CD4-positive, alpha-beta T cell treated with Interferon gamma for 1 hour (primary cell): ENCODE data around the gene SPACA7.

ENCODE experiments used
- DNase-seq: peaks from one replicate; pipeline ENCODE4 v3.0.0-alpha.2; 2020

SPACA7 gene

DNA sequence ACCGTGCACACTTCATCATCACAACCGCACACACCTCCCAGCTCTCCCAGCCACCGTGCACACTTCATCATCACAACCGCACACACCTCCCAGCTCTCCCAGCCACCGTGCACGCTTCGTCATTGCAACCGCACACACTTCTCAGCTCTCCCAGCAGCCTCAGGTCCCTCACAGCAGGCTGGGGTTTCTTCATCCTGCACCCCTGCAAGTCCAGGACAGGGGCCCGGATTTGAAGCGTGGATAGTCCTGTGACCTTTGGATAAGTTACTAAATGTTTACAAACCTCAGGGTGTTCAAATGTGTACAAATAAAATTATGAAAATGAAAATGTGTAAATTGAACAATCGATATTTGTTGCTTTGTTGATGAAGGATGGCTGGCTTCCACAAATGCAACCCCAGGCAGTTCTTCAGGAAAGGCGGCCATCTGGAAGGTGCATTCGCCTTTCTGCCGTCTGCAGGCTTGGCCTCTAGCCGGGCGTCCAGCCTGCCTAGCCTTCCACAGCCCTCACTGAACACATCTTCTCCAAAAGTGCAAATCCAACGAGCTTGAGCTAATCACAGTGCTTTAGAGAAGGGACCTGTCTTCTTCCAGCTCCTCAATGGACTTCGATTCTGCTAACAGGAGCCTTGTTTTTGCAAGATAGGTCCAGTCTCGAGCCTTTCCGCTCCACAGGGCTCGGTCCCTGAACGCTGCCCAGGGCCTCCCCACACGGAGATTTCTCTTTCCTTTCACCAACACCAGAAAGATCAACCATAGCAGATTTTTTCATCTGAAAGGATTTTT lies 74.2 kb downstream of the SPACA7 start:
- DNase-seq: no peak

DNA sequence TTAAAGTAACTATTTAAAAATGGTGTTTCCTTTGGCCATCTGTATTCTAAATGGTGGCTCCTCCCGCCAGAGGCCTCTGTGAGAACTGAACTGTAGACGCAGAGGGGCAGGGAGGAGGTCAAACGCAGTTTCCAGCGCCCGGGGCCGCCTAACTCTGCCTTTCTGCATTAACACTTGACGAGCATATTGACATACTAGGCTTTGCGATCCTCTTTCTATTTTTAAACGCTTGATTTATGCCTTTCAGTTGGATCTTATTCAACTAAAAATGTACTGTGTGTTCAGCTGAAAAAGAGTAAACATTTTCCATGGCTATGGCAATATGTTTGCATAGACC lies 74.7 kb downstream of the SPACA7 start:
- DNase-seq: no peak

DNA sequence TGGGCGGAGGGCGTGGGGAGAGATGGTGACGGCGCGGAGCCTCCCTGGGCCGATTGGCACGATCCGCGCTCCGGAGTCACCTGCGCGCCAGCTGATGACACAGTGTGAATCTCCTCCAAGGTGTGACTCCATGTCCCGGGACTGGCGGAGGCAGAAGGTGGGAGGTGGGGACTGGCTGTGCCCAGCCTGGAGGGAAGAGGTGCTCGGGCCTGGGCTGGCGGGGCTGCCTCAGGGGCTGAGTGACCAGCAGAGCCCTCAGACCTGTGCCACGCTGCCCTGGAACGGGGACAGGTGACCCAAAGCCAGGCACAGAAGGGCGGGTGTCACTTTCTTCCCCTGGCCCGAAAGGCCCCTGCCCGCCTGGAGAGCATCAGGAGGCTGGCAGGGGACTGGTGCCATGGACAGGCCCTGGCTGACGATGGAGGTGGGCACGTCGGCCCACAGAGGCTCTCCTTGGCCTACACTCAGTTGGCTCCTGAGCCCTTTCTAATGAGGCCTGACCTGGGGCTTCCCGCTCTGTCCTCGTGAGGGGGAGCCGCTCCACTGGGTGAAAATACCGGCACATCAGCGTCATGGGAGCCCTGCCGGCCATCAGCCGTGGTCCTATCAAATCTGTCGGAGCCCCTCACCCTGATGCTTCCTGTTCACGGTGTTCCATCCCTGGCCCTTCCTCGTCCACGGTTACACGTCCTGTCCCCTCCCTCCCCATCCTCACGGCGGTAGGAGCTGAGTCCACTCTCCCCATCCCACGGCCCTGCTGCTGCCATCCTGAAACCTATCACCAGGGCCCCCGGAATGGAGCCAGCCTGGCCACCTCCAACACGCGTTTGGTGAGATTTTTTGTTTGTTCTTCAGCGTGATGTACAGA lies 75.6 kb downstream of the SPACA7 start:
- DNase-seq: no peak

- DNase-seq: no peak
These were observed 76.4 kb downstream of the SPACA7 start for GRCh38 chr13:112452380-112453206.

DNA sequence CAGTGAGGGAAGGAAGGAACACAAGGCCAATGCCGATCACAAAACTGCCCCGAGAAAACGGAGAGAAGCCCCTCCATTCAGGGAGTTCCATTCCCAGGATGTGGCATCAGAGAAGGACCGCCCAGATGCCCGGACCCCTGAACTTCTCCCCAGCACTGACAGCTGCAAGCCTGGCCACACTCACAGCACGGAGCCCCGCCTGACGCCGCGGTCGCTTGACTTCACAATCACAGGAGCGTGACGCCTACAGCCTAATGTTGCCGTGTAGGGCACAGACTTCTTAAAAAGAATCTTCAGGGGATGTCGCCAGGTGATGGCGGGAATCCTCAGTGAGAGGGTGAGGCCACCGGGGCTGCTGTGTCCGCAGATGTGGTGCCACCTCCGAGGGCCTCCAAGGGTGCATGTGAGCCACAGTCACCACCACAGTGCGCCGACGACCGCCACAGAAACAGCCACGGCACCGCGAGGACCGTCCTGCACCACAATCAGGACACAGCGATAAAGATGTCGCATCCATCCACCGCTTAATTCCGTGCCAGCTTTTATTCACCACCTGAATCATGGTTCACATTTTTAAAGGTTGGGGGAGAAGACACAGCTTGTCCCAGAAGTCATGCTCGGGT lies 77.2 kb downstream of the SPACA7 start:
- DNase-seq: no peak

DNA sequence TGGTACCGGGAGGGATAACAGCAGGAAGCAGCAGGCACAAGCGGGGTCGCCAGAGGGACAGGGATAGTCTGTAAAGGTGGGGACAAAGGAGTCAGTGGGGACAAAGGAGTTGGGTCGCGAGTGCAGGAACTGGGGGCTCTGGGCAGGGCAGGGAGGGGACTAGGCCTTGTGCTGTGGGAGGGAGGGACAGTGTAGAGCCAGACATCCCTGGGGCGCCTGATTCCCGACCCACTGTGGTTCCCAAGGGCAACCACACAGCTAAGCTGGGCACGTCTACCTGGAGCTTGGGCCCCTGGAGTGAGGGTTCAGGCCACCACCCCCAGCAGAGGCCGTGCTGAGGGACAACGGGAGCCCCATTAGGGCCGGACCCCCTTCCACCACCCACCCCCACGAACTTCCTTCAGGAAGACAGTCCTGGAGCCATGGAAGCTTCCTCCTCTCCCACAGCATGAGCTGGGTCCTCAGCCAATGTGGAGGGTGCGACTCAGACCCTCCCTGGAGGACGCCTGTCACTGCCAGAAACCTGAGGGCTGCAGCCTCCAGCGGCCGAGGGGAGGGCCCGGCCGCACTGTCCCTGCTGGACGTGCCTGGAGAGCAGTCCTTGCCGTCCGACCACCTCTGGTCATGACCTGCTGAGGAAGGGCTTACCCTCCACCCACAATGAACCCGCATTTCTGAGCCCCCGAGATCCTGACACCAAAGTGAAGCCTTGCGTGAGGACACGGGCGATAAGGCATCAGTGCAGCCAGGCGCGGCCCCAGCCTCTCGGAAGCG lies 77.9 kb downstream of the SPACA7 start:
- no peak for DNase-seq

DNA sequence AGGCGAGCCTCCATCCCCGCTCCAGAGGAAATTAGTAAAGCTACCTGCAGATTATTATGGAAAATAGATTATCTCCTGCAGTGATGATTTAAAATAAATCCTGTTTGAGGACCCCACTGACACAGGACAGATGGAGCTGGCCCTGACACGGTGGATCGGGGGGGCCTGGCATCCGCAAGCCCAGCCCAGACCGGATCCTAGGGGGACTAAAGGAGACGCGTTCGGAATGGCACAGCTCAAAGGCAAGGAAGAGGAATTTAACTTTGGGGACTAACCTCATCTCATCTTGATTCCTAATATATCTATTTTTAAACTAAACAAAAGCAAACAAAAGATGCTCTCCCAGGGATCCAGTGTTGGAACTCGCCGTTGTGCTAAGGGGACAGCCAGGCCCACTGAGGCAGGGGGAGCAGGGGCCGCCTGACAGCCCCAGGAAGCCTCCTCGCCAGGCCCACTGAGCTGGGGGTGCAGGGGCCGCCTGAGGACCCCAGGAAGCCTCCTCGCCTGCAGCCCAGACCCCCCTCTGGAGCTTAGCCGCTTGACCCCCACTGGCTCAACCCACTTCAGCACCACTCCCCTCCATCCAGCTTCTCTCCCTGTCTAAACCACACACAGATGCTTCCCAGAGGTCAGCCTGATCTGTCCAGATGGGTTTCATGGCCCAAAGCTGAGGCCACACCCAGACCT lies 78.6 kb downstream of the SPACA7 start:
- no peak for DNase-seq

- DNase-seq: no peak
These were observed 79.4 kb downstream of the SPACA7 start for GRCh38 chr13:112455476-112456059.

DNA sequence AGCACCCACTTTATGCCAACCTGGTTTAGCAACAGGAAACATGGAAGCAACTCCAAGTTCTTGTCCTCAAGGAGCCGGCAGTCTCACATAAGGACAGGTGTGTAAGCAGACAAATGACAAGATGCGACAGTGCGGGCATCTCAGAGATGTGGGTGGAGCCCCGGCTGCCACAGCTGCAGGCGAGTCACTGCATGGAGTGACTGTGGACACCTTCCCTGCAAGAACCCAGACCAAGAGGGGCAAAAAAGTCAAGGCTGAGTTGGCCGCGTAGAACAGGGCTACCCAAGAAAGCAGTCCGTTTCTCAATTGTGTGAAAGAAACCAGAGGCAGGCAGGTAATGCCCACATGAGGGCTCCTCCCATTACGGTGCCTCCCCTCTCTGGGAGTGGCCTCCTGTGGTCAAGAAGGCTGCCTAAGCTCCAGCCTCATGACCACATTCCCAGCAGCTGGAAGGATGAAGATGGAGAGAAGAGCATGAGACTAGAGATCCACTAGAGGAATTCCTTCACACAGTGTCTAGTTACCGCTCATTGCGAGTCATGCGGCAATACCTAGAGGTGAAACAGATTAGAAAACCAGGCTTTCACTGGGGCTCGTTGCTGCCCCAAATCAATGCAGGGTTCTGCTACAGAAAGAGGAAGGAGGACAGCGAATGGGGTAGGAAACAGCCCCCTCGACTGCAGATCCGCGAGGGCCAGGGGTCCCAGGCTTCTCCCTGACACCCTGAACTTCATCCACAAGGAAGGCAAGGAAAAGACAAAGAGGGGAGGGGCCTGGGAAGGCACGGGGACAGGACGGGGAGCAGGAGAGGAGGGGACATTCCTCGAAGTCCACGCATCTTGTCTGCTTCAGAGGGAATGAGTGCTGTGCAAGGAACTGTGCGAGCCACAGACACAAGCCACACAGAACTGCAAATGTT lies 80.2 kb downstream of the SPACA7 start:
- DNase-seq: no peak

GRCh38 chr13:112457081-112457480 lies 80.9 kb downstream of the SPACA7 start:
- DNase-seq: no peak

GRCh38 chr13:112457485-112457884 lies 81.3 kb downstream of the SPACA7 start:
- DNase-seq: no peak

- DNase-seq: no peak
These were observed 86.3 kb downstream of the SPACA7 start for GRCh38 chr13:112462408-112462807.

GRCh38 chr13:112464720-112465119 lies 88.6 kb downstream of the SPACA7 start:
- no peak for DNase-seq

GRCh38 chr13:112465251-112466131 lies 89.3 kb downstream of the SPACA7 start:
- no peak for DNase-seq

DNA sequence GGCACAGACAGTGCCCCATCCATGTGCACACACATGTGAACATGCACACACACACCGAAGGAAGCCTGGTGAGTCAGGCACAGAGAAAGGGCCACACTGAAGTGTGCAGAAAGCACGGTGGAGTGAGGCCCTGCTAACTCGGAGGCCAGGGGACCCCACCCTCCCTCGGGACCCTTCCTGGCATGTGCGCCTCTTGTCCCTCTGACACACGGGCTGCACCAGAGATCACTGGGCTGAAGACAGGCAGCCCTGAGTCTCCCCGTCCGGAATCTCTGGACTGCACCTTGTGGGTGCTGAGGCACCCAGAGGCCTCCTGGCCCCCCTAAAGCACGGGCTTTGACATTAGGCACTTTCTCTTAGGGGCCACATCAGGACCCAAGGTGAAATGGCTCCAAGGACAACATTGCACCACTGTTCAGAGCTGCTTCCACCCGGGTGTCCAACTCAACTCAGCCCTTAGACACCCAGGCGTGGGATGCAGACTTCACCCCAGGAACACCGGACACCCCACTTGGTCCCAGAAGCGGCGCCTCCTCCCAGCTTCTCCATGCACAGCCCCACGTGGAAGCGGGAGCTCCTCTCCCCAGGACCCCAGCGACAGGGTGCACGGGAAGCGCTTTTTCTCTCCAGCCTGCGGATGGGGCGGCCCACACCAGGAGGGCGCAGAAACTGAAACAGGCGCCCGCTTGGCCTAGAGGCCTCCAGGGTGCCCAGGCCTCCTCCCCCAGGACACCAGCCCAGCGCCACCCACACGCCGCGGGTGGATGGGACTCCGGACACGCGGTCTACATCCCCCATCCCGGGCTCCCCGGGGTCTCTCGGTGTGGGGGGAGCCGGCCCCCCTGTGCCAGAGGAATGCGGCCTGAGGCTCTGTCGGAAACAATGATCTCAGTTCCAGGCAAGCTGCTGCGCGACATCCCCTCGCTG lies 90.2 kb downstream of the SPACA7 start:
- no peak for DNase-seq

DNA sequence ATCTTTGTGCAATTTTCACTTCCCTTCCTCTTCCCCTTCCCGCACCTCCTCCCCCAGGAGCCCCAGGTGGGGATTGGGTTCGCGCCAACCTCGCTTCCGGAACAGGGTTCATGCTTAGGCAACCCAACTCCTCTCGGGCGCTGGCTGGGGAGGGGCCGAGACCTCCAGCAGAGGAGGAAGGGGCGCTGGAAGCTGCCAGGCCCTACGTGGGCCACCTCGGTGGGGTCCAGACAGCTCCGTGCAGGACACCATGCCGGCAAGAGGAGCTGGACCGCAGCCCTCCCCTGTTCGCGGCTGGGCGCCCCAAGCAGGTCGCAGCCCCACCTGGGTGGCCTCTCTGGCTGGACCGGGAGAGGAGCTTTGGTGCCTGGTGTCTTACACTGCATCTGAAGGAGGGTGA lies 91.1 kb downstream of the SPACA7 start:
- no peak for DNase-seq

DNA sequence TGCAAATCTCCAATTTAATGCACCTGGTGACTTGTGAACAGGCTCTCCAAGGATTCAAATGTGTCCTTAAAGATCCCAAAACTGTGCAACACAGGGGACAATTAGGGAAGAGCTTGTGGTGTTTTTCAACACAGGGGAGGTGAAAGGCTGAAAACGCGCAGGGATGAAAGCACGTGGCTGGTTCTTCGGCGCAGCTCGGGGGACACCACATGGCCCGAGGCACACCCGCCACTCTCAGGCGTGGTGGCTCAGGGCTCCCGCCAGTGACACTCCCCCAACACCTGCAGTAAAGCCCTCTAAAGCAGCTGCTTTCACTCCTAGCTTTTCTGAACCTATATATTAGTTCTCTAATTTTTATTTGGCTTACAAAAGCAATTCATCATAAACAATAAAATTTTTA lies 91.9 kb downstream of the SPACA7 start:
- no peak for DNase-seq
